ENCODE results near the gene ARHGAP6. TPM values are rescaled to one million over a fixed set of nuclear protein-coding genes. Genes with fewer than 3 reads are reported as not detected.

Gene ARHGAP6
- total and polyA plus RNA-seq, 2 donors (not counting 3 experiments of a cell fraction or from before 2014, with no cell fraction given), result 0.69 to 0.83 TPM

DNA sequence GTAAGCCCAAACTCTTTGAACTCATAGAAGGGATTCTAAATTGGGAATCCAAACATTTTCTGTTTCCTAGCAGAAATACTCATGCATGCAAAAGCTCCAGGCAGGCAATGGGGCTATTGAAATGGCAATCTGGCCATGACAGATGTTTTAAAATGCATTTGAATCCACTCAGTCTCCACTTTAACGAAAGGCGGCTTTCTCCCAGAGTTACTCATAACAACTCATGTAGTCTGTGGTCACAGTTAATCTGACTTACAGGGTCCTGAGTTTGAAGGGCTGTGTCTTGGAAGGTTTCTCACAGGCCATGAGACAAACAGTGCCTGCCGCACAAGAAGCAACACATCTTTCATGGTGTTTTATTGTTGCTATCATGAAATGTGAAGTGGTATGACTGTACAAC, 186.8 kb downstream of the ARHGAP6 start:
- Histone ChIP-seq H3K4me3 (replicated peaks in 1 of 3; ENCODE audit: insufficient read depth in 1 of 3, low read depth in 1 of 3, low read length in 3 of 3) (no peak overlapping the region), H3K79me2 (ENCODE audit: control insufficient read depth, insufficient read depth, low read length) (no peaks in the 10 kb centered on the region), H3K27me3 (ENCODE audit: control insufficient read depth in 2 of 2, insufficient read depth in 2 of 2, low read length in 2 of 2) (no peaks in the 10 kb centered on the region), H4K20me1 (replicated peaks; ENCODE audit: control insufficient read depth, extremely low read depth, insufficient read depth, low read length) (no peaks in the 10 kb centered on the region), H3K27ac (ENCODE audit: insufficient read depth, low read depth, low read length) (no peak overlapping the region), H3K4me2 (ENCODE audit: insufficient read depth, low read length) (no peak overlapping the region), H3K4me1 (ENCODE audit: control insufficient read depth, extremely low read depth, insufficient read depth, low read length) (no peaks in the 10 kb centered on the region), H3K9me1 (replicated peaks; ENCODE audit: control insufficient read depth, extremely low read depth, insufficient read depth, low read length) (no peaks in the 10 kb centered on the region), H2AFZ (ENCODE audit: low read depth, low read length) (no peak overlapping the region), H3K36me3 (ENCODE audit: control insufficient read depth in 2 of 2, extremely low read depth in 1 of 2, insufficient read depth in 2 of 2, low read length in 2 of 2) (no peaks in the 10 kb centered on the region), H3K9ac (replicated peaks; ENCODE audit: extremely low read depth, insufficient read depth, low read length) (no peak overlapping the region), H3K9me3 (replicated peaks; ENCODE audit: control insufficient read depth, insufficient read depth, low read length) (no peaks in the 10 kb centered on the region)
- dilution Hi-C loops (cut with MboI; ENCODE audit: extremely low pct_ligation_motif_present, low sequenced_read_pairs), result no loop called here
- POLR2A ChIA-PET, result no interaction called here
- intact Hi-C loops (cut with micrococcal nuclease), result no loop called here
- DNase-seq (ENCODE audit: low read depth, low spot score) (no peak), FAIRE-seq (no peak)
- no TSS peak for BruUV-seq (replicated peaks)
- CTCF ChIA-PET, result no interaction called here
- TF ChIP-seq, protein P1, sequence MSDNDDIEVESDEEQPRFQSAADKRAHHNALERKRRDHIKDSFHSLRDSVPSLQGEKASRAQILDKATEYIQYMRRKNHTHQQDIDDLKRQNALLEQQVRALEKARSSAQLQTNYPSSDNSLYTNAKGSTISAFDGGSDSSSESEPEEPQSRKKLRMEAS (IDR thresholded peaks at IDR 0.05; ENCODE audit: insufficient read depth, insufficient read length), result no peak
- TF ChIP-seq EZH2 (IDR thresholded peaks at IDR 0.05; ENCODE audit: borderline replicate concordance, low read depth, low read length, severe bottlenecking), result no peak
- no peak for TF ChIP-seq GATA2 (IDR thresholded peaks at IDR 0.05; ENCODE audit: insufficient read depth, insufficient read length, low read depth, low read length)
- TF ChIP-seq MYC (IDR thresholded peaks at IDR 0.05; ENCODE audit: low read depth, low read length), result no peak
- TF ChIP-seq FOS (IDR thresholded peaks at IDR 0.05; ENCODE audit: borderline replicate concordance, insufficient read depth, low read length), result no peak
- no peak for TF ChIP-seq POLR2A (IDR thresholded peaks at IDR 0.05; ENCODE audit: low read depth, low read length)
- TF ChIP-seq, protein P2, sequence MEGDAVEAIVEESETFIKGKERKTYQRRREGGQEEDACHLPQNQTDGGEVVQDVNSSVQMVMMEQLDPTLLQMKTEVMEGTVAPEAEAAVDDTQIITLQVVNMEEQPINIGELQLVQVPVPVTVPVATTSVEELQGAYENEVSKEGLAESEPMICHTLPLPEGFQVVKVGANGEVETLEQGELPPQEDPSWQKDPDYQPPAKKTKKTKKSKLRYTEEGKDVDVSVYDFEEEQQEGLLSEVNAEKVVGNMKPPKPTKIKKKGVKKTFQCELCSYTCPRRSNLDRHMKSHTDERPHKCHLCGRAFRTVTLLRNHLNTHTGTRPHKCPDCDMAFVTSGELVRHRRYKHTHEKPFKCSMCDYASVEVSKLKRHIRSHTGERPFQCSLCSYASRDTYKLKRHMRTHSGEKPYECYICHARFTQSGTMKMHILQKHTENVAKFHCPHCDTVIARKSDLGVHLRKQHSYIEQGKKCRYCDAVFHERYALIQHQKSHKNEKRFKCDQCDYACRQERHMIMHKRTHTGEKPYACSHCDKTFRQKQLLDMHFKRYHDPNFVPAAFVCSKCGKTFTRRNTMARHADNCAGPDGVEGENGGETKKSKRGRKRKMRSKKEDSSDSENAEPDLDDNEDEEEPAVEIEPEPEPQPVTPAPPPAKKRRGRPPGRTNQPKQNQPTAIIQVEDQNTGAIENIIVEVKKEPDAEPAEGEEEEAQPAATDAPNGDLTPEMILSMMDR (IDR thresholded peaks at IDR 0.05; ENCODE audit: extremely low read depth in 1 of 2, insufficient read depth in 1 of 2, low read depth in 1 of 2, low read length in 2 of 2), result no peak
- TF ChIP-seq JUN (IDR thresholded peaks at IDR 0.05; ENCODE audit: borderline replicate concordance, insufficient read depth, insufficient read length, low read depth), result no peak
- TF ChIP-seq POLR2AphosphoS5 (IDR thresholded peaks at IDR 0.05; ENCODE audit: insufficient read depth, low read depth, low read length), result no peak
